Neural cell (in vitro differentiated cells): ENCODE measurements around the gene GPC3.

Experiments used
- EP300 ChIP-seq: fragments of 450-650 bp; conservative IDR thresholded peaks from 2 replicates; pipeline ENCODE4 v1.6.1; 2014; ENCODE audit warnings: antibody characterized with exemption, mild to moderate bottlenecking, moderate library complexity; ENCODE audit not compliant: poor library complexity, severe bottlenecking
- EZH2 ChIP-seq: fragments of 200-600, 300-800 bp; shearing (Covaris generic), sonication (generic); IDR thresholded peaks from 2 replicates; pipeline ENCODE4 v1.6.1; 2014; ENCODE audit warnings: antibody characterized with exemption, low read length, borderline replicate concordance, mild to moderate bottlenecking; ENCODE audit not compliant: insufficient read depth, poor library complexity, severe bottlenecking
- MXI1 ChIP-seq: fragments of 450-650 bp; conservative IDR thresholded peaks from 2 replicates; pipeline ENCODE4 v1.6.1; 2014; ENCODE audit warnings: antibody characterized with exemption, mild to moderate bottlenecking; ENCODE audit not compliant: poor library complexity, severe bottlenecking
- POLR2AphosphoS5 ChIP-seq: IDR thresholded peaks from 2 replicates; pipeline ENCODE4 v1.6.1; 2012
- RAD21 ChIP-seq: fragments of 450-650 bp; conservative IDR thresholded peaks from 2 replicates; pipeline ENCODE4 v1.6.1; 2014; ENCODE audit warnings: antibody characterized with exemption, mild to moderate bottlenecking, moderate library complexity
- REST ChIP-seq: IDR thresholded peaks from 2 replicates; pipeline ENCODE4 v1.6.1; 2012; ENCODE audit warnings: borderline replicate concordance
- TAF1 ChIP-seq: IDR thresholded peaks from 2 replicates; pipeline ENCODE4 v1.6.1; 2012; ENCODE audit warnings: low read depth
- TF ChIP-seq, protein P1 (sequence below): fragments of 450-650 bp; IDR thresholded peaks from 2 replicates; pipeline ENCODE4 v1.5.1; 2014; ENCODE audit warnings: antibody characterized with exemption, mild to moderate bottlenecking, moderate library complexity; ENCODE audit not compliant: poor library complexity, severe bottlenecking

- TF ChIP-seq MXI1 (no peak), TAF1 (no peak), RAD21 (no peak), POLR2AphosphoS5 (no peak), EZH2 (no peak), EP300 (no peak), REST (no peak)
- TF ChIP-seq, protein P1, sequence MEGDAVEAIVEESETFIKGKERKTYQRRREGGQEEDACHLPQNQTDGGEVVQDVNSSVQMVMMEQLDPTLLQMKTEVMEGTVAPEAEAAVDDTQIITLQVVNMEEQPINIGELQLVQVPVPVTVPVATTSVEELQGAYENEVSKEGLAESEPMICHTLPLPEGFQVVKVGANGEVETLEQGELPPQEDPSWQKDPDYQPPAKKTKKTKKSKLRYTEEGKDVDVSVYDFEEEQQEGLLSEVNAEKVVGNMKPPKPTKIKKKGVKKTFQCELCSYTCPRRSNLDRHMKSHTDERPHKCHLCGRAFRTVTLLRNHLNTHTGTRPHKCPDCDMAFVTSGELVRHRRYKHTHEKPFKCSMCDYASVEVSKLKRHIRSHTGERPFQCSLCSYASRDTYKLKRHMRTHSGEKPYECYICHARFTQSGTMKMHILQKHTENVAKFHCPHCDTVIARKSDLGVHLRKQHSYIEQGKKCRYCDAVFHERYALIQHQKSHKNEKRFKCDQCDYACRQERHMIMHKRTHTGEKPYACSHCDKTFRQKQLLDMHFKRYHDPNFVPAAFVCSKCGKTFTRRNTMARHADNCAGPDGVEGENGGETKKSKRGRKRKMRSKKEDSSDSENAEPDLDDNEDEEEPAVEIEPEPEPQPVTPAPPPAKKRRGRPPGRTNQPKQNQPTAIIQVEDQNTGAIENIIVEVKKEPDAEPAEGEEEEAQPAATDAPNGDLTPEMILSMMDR, result no peak
Measured at GRCh38 chrX:133681897-133682296, 303.5 kb downstream of the GPC3 start.
